ENCODE results near the gene C6orf52. TPM values are rescaled to one million over a fixed set of nuclear protein-coding genes. Genes with fewer than 3 reads are reported as not detected.

Gene C6orf52
- total RNA-seq, 1 experiment from 2014 or later, result 3.9 TPM

GRCh38 chr6:10633216-10633615, 61.2 kb downstream of the C6orf52 start:
- CTCF ChIA-PET, result no interaction called here
- H3K4me2 ChIP-seq (ENCODE audit: low read length), result peak overlapping the region; percentile 64
- RAD21 ChIA-PET (ENCODE audit: low non-redundant PET in 1 of 2, low total read pairs in 2 of 2, uncharacterized antibody in 2 of 2, unreplicated experiment in 2 of 2), result no interaction called here
- no peaks in the 10 kb centered on the region for H4K20me1 ChIP-seq (ENCODE audit: insufficient read depth)
- no TSS peak for BruUV-seq (replicated peaks)
- no peak overlapping the region for H3K9ac ChIP-seq (ENCODE audit: low read length)
- no peaks in the 10 kb centered on the region for H3K36me3 ChIP-seq (ENCODE audit: control insufficient read depth in 1 of 2, insufficient read depth in 2 of 2, low read length in 2 of 2)
- intact Hi-C loops (cut with micrococcal nuclease), result no loop called here
- TF ChIP-seq JUND (IDR thresholded peaks at IDR 0.05) (peak; percentile 80), SP1 (IDR thresholded peaks at IDR 0.05; ENCODE audit: low read depth) (peak; percentile 61), CBX3 (IDR thresholded peaks at IDR 0.05; ENCODE audit: low read depth) (no peak), FOSL1 (IDR thresholded peaks at IDR 0.05; ENCODE audit: low read depth) (peak; percentile 79), ZNF274 (IDR thresholded peaks at IDR 0.05; ENCODE audit: low read depth, low read length) (no peak), RAD21 (IDR thresholded peaks at IDR 0.05; ENCODE audit: low read depth) (peak; percentile 8; the same call in 1 of the 2 replicates)
- peaks cover 0 to 15% of the 10 kb centered on the region in 2 experiments; a peak in 2 of 4 replicates for H3K4me1 ChIP-seq (ENCODE audit: control insufficient read depth in 1 of 2, insufficient read depth in 2 of 2, low read length in 2 of 2)
- no peaks in the 10 kb centered on the region for H3K9me2 ChIP-seq (ENCODE audit: insufficient read depth)
- DNase-seq (ENCODE audit: low read depth, low spot score) (peak; percentile 60), ATAC-seq (peak; percentile 97)
- H3K4me3 ChIP-seq (replicated peaks in 1 of 2; ENCODE audit: low read depth in 1 of 2, low read length in 2 of 2), result peak overlapping the region in 1 of 2 experiments; percentile 17; a peak in 2 of 4 replicates
- POLR2A ChIA-PET, result no interaction called here
- H3K9me3 ChIP-seq (ENCODE audit: control insufficient read depth in 1 of 2, insufficient read depth in 1 of 2, low read depth in 1 of 2, low read length in 2 of 2), result no peaks in the 10 kb centered on the region
- H3K27ac ChIP-seq (ENCODE audit: low read depth, low read length), result no peak overlapping the region
- H3K79me2 ChIP-seq (ENCODE audit: insufficient read depth, low read length), result no peaks in the 10 kb centered on the region
- H3K27me3 ChIP-seq (ENCODE audit: insufficient read depth, low read length), result no peaks in the 10 kb centered on the region
- peak overlapping the region; percentile 82 for H2AFZ ChIP-seq (ENCODE audit: low read depth, low read length, poor library complexity, severe bottlenecking)

DNA sequence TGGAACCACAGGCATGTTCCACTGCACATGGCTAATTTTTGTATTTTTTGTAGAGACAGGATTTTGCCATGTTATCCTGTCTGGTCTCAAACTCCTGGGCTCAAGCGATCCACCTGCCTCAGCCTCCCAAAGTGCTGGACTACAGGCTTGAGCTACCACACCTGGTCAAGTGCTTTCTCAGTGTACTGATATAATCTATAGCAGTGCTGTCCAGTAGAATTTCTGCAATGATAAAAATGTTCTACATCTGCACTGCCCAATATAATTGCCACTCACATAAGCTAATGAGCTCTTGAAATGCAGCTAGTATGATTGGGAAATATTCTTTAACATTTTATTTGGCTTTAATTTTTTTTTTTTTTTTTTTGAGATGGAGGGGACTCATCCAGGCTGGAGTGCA, 64.2 kb downstream of the C6orf52 start:
- H3K9ac ChIP-seq (ENCODE audit: low read length), result no peak overlapping the region
- no peak overlapping the region for H3K27ac ChIP-seq (ENCODE audit: low read depth, low read length)
- no peaks in the 10 kb centered on the region for H4K20me1 ChIP-seq (ENCODE audit: insufficient read depth)
- no peak overlapping the region for H2AFZ ChIP-seq (ENCODE audit: low read depth, low read length, poor library complexity, severe bottlenecking)
- H3K9me2 ChIP-seq (ENCODE audit: insufficient read depth), result no peaks in the 10 kb centered on the region
- H3K79me2 ChIP-seq (ENCODE audit: insufficient read depth, low read length), result no peaks in the 10 kb centered on the region
- H3K4me2 ChIP-seq (ENCODE audit: low read length), result no peak overlapping the region
- no peaks in the 10 kb centered on the region for H3K9me3 ChIP-seq (ENCODE audit: control insufficient read depth in 1 of 2, insufficient read depth in 1 of 2, low read depth in 1 of 2, low read length in 2 of 2)
- no peaks in the 10 kb centered on the region for H3K27me3 ChIP-seq (ENCODE audit: insufficient read depth, low read length)
- H3K36me3 ChIP-seq (ENCODE audit: control insufficient read depth in 1 of 2, insufficient read depth in 2 of 2, low read length in 2 of 2), result no peaks in the 10 kb centered on the region
- no peak overlapping the region for H3K4me3 ChIP-seq (replicated peaks in 1 of 2; ENCODE audit: low read depth in 1 of 2, low read length in 2 of 2)
- CTCF ChIA-PET, result no interaction called here
- POLR2A ChIA-PET, result interaction anchor here (0.6 kb wide), 1 partner anchor 110 kb away, joined by 3 read pairs; no protein-coding TSS in a partner anchor
- intact Hi-C loops (cut with micrococcal nuclease), result no loop called here
- RAD21 ChIA-PET (ENCODE audit: low non-redundant PET in 1 of 2, low total read pairs in 2 of 2, uncharacterized antibody in 2 of 2, unreplicated experiment in 2 of 2), result interaction anchor here in 1 of 2 experiments (0.7 kb wide), 1 partner anchor 102 kb away, joined by 3 read pairs; no protein-coding TSS in a partner anchor
- ATAC-seq (no peak), DNase-seq (ENCODE audit: low read depth, low spot score) (no peak)
- no TSS peak for BruUV-seq (replicated peaks)
- peaks cover 0 to 15% of the 10 kb centered on the region in 2 experiments; a peak in 2 of 4 replicates for H3K4me1 ChIP-seq (ENCODE audit: control insufficient read depth in 1 of 2, insufficient read depth in 2 of 2, low read length in 2 of 2)
- TF ChIP-seq FOSL1 (IDR thresholded peaks at IDR 0.05; ENCODE audit: low read depth) (no peak), SRF (IDR thresholded peaks at IDR 0.05; ENCODE audit: low read depth) (no peak), RAD21 (IDR thresholded peaks at IDR 0.05; ENCODE audit: low read depth) (no peak), ZFX (IDR thresholded peaks at IDR 0.05) (no peak), CTCF (IDR thresholded peaks at IDR 0.05 in 2 of 3, conservative IDR thresholded peaks at IDR 0.05 in 1 of 3; ENCODE audit: borderline replicate concordance in 1 of 3, insufficient read depth in 1 of 3, low read depth in 2 of 3, low read length in 2 of 3) (no peak), POLR2AphosphoS5 (IDR thresholded peaks at IDR 0.05; ENCODE audit: low read depth, low read length) (no peak), EZH2phosphoT487 (IDR thresholded peaks at IDR 0.05; ENCODE audit: borderline replicate concordance) (no peak), CEBPB (IDR thresholded peaks at IDR 0.05; ENCODE audit: low read depth) (no peak)
- TF ChIP-seq, protein P1, sequence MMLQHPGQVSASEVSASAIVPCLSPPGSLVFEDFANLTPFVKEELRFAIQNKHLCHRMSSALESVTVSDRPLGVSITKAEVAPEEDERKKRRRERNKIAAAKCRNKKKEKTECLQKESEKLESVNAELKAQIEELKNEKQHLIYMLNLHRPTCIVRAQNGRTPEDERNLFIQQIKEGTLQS (IDR thresholded peaks at IDR 0.05), result no peak
- TF ChIP-seq, protein P2, sequence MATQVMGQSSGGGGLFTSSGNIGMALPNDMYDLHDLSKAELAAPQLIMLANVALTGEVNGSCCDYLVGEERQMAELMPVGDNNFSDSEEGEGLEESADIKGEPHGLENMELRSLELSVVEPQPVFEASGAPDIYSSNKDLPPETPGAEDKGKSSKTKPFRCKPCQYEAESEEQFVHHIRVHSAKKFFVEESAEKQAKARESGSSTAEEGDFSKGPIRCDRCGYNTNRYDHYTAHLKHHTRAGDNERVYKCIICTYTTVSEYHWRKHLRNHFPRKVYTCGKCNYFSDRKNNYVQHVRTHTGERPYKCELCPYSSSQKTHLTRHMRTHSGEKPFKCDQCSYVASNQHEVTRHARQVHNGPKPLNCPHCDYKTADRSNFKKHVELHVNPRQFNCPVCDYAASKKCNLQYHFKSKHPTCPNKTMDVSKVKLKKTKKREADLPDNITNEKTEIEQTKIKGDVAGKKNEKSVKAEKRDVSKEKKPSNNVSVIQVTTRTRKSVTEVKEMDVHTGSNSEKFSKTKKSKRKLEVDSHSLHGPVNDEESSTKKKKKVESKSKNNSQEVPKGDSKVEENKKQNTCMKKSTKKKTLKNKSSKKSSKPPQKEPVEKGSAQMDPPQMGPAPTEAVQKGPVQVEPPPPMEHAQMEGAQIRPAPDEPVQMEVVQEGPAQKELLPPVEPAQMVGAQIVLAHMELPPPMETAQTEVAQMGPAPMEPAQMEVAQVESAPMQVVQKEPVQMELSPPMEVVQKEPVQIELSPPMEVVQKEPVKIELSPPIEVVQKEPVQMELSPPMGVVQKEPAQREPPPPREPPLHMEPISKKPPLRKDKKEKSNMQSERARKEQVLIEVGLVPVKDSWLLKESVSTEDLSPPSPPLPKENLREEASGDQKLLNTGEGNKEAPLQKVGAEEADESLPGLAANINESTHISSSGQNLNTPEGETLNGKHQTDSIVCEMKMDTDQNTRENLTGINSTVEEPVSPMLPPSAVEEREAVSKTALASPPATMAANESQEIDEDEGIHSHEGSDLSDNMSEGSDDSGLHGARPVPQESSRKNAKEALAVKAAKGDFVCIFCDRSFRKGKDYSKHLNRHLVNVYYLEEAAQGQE (IDR thresholded peaks at IDR 0.05; ENCODE audit: low read depth), result no peak

All from HCT116 (cell line).